ENCODE measurements around the gene CYP26B1. TPM values are rescaled to one million over a fixed set of nuclear protein-coding genes. Genes with fewer than 3 reads are reported as not detected.

CYP26B1 gene
- 0.16 and 0.27 TPM in 2 replicates for polyA plus RNA-seq (2011; rRNA removed)
- 0.15 and 0.43 TPM in 2 replicates for polyA minus RNA-seq (2011; rRNA and poly(A)+ RNA removed)

GRCh38 chr2:72147303-72147971 is at the start of gene CYP26B1:
Gene CYP26B1, minus strand, starts transcription at chr2:72147862. Its CDS starts 28 bp downstream, at chr2:72147834.
- Histone ChIP-seq H3K4me3 (ENCODE audit: low read depth, low read length) (peak within 1 kb of the TSS; percentile 45), H3K36me3 (ENCODE audit: control insufficient read depth, insufficient read depth, low read length) (no peaks in the 10 kb centered on the region), H3K27me3 (ENCODE audit: control insufficient read depth, insufficient read depth, low read length) (peaks cover 56% of the 10 kb centered on the region)
- CTCF ChIA-PET: interaction anchor here (0.8 to 10.2 kb wide), 4 partner anchors 152 to 598 kb away, joined by 3 to 213 read pairs (median 78); no protein-coding TSS in a partner anchor
- POLR2A ChIA-PET: no interaction called here
- no peak for TF ChIP-seq CTCF (IDR thresholded peaks at IDR 0.05; ENCODE audit: insufficient read depth, low read depth, low read length)
- DNase-seq (ENCODE audit: low read depth): no peak

GRCh38 chr2:72193723-72194122 is 46.1 kb upstream of the CYP26B1 start:
- TF ChIP-seq CTCF (IDR thresholded peaks at IDR 0.05; ENCODE audit: insufficient read depth, low read depth, low read length): no peak
- DNase-seq (ENCODE audit: low read depth): no peak
- CTCF ChIA-PET: no interaction called here
- Histone ChIP-seq H3K4me3 (ENCODE audit: low read depth, low read length) (no peak overlapping the region), H3K36me3 (ENCODE audit: control insufficient read depth, insufficient read depth, low read length) (no peaks in the 10 kb centered on the region), H3K27me3 (ENCODE audit: control insufficient read depth, insufficient read depth, low read length) (no peaks in the 10 kb centered on the region)
- POLR2A ChIA-PET: no interaction called here

GRCh38 chr2:72191441-72191840 is 43.8 kb upstream of the CYP26B1 start:
- no peak overlapping the region for H3K4me3 ChIP-seq (ENCODE audit: low read depth, low read length)
- no peaks in the 10 kb centered on the region for H3K27me3 ChIP-seq (ENCODE audit: control insufficient read depth, insufficient read depth, low read length)
- ChIA-PET POLR2A (no interaction called here), CTCF (interaction anchor here (1.5 kb wide), 1 partner anchor 12 kb away, joined by 4 read pairs; no protein-coding TSS in a partner anchor)
- no peak for TF ChIP-seq CTCF (IDR thresholded peaks at IDR 0.05; ENCODE audit: insufficient read depth, low read depth, low read length)
- DNase-seq (ENCODE audit: low read depth): no peak
- no peaks in the 10 kb centered on the region for H3K36me3 ChIP-seq (ENCODE audit: control insufficient read depth, insufficient read depth, low read length)

- DNase-seq (ENCODE audit: low read depth): no peak
- ChIA-PET CTCF (no interaction called here), POLR2A (no interaction called here)
- H3K4me3 ChIP-seq (ENCODE audit: low read depth, low read length): no peak overlapping the region
- H3K27me3 ChIP-seq (ENCODE audit: control insufficient read depth, insufficient read depth, low read length): no peaks in the 10 kb centered on the region
- TF ChIP-seq CTCF (IDR thresholded peaks at IDR 0.05; ENCODE audit: insufficient read depth, low read depth, low read length): no peak
- H3K36me3 ChIP-seq (ENCODE audit: control insufficient read depth, insufficient read depth, low read length): no peaks in the 10 kb centered on the region
These were observed 37.5 kb upstream of the CYP26B1 start for GRCh38 chr2:72185206-72185605.

GRCh38 chr2:72183466-72183865 is 35.8 kb upstream of the CYP26B1 start:
- Histone ChIP-seq H3K4me3 (ENCODE audit: low read depth, low read length) (no peak overlapping the region), H3K36me3 (ENCODE audit: control insufficient read depth, insufficient read depth, low read length) (no peaks in the 10 kb centered on the region; the same call in 1 of the 2 replicates), H3K27me3 (ENCODE audit: control insufficient read depth, insufficient read depth, low read length) (no peaks in the 10 kb centered on the region)
- DNase-seq (ENCODE audit: low read depth): no peak
- no peak for TF ChIP-seq CTCF (IDR thresholded peaks at IDR 0.05; ENCODE audit: insufficient read depth, low read depth, low read length)
- ChIA-PET CTCF (no interaction called here), POLR2A (no interaction called here)

Data from BJ (cell line).